GM12878 (cell line): ENCODE results near the gene NFKB2. TPM values are rescaled to one million over a fixed set of nuclear protein-coding genes. Genes with fewer than 3 reads are reported as not detected.

Experiments
- ATAC-seq: fragments of 200-7000 bp; cut with Tn5 transposase; 3 replicates; pipeline ENCODE4 v1.9.1; 2020; ENCODE audit warnings: mild to moderate bottlenecking, moderate library complexity
- BruUV-seq: library from RNA; stranded (reverse); fragments of 400-500 nt; replicated peaks from 2 replicates; lab custom pipeline; 2021; lab: Mats Ljungman, UMichigan
- CTCF ChIA-PET: fragments of 300-600 bp; sonication (Branson Sonifier 250); formaldehyde crosslinking; extraction: SDS; loops from one replicate; lab custom pipeline; 2021; ENCODE audit warnings: inconsistent platforms; lab: Yijun Ruan, JAX
- POLR2A ChIA-PET: fragments of 350-600 bp; formaldehyde crosslinking; extraction: SDS; loops from one replicate; lab custom pipeline; 2021; ENCODE audit warnings: inconsistent platforms; lab: Charles Lee
- RAD21 ChIA-PET: fragments of 300-600 bp; sonication (Branson Sonifier 250); formaldehyde crosslinking; loops from one replicate; lab custom pipeline; 2023; ENCODE audit warnings: antibody characterized with exemption; ENCODE audit not compliant: unreplicated experiment; lab: Charles Lee
- SMC1A ChIA-PET: fragments of 300-600 bp; sonication (Branson Sonifier 250); formaldehyde crosslinking; loops from one replicate; lab custom pipeline; 2023; ENCODE audit not compliant: unreplicated experiment, uncharacterized antibody; lab: Charles Lee
- DNase-seq: peaks from one replicate; pipeline ENCODE4 v3.0.0-alpha.2; 2011; ENCODE audit warnings: low read depth, low spot score
- FAIRE-seq: peaks from 3 replicates; lab custom pipeline; 2011; peaks lifted over from hg19 to GRCh38; lab: Jason Lieb, UNC
- H2AFZ ChIP-seq: 2 replicates; pipeline ENCODE4 v1.6.0; 2011; ENCODE audit warnings: low read depth, low read length, control low read depth; ENCODE audit not compliant: control insufficient read depth
- H3K27ac ChIP-seq: 2 replicates; pipeline ENCODE4 v1.5.1; 2011; ENCODE audit warnings: control low read depth; ENCODE audit not compliant: control insufficient read depth, insufficient read depth
- H3K27me3 ChIP-seq, 2 experiments: replicated peaks in 1 of 2; 2 replicates each; pipeline versions ENCODE4 v1.6.0 to v1.6.1; 2011; ENCODE audit warnings: low read length in 1 of 2; ENCODE audit not compliant: control insufficient read depth in 2 of 2, insufficient read depth in 2 of 2
- H3K36me3 ChIP-seq, 2 experiments: 2 replicates each; pipeline ENCODE4 v1.5.1; 2011; ENCODE audit warnings: low read length in 1 of 2; ENCODE audit not compliant: control insufficient read depth in 2 of 2, insufficient read depth in 2 of 2
- H3K4me1 ChIP-seq: 2 replicates; pipeline ENCODE4 v1.6.1; 2011; ENCODE audit warnings: mild to moderate bottlenecking, low read length, moderate library complexity, mixed read lengths; ENCODE audit not compliant: control insufficient read depth, insufficient read depth
- H3K4me2 ChIP-seq: 2 replicates; pipeline ENCODE4 v1.6.0; 2011; ENCODE audit warnings: control low read depth; ENCODE audit not compliant: control insufficient read depth, insufficient read depth
- H3K4me3 ChIP-seq: fragments of 200-600 bp; sonication (generic); 2 replicates; pipeline ENCODE4 v1.5.1; 2016
- H3K79me2 ChIP-seq: 2 replicates; pipeline ENCODE4 v1.6.0; 2011; ENCODE audit warnings: low read length; ENCODE audit not compliant: control insufficient read depth, insufficient read depth
- H3K9ac ChIP-seq: 2 replicates; pipeline ENCODE4 v1.8.0; 2011; ENCODE audit warnings: low read length, control low read depth, mixed read lengths; ENCODE audit not compliant: control insufficient read depth, insufficient read depth
- H3K9me3 ChIP-seq: replicated peaks from 3 replicates; pipeline ENCODE4 v1.5.1; 2011; ENCODE audit warnings: mild to moderate bottlenecking, low read length; ENCODE audit not compliant: control insufficient read depth, insufficient read depth
- H4K20me1 ChIP-seq: 2 replicates; pipeline ENCODE4 v1.6.0; 2011; ENCODE audit not compliant: control insufficient read depth, insufficient read depth
- BMI1 ChIP-seq: fragments of 450-650 bp; IDR thresholded peaks from 2 replicates; pipeline ENCODE4 v1.6.1; 2016; ENCODE audit warnings: mild to moderate bottlenecking, moderate library complexity, borderline replicate concordance
- CUX1 ChIP-seq: IDR thresholded peaks from 2 replicates; pipeline ENCODE4 v1.6.1; 2012; ENCODE audit warnings: improper control_type of control experiment, low read depth, low read length; ENCODE audit not compliant: insufficient replicate concordance
- NFIC ChIP-seq: IDR thresholded peaks from 2 replicates; pipeline ENCODE4 v1.6.1; 2012; ENCODE audit warnings: low read depth, mild to moderate bottlenecking, inconsistent platforms, low read length, moderate library complexity
- NFXL1 ChIP-seq: fragments of 450-650 bp; IDR thresholded peaks from 2 replicates; pipeline ENCODE4 v1.6.1; 2017; ENCODE audit warnings: antibody characterized with exemption, mild to moderate bottlenecking, borderline replicate concordance
- POLR2AphosphoS5 ChIP-seq: IDR thresholded peaks from 2 replicates; pipeline ENCODE4 v1.6.1; 2011; ENCODE audit warnings: mild to moderate bottlenecking, low read length, inconsistent platforms
- TARDBP ChIP-seq: IDR thresholded peaks from 2 replicates; pipeline ENCODE4 v1.6.1; 2016; ENCODE audit warnings: borderline replicate concordance
- ZBTB33 ChIP-seq: fragments of 450-650 bp; IDR thresholded peaks from 2 replicates; pipeline ENCODE4 v1.6.1; 2017; ENCODE audit warnings: mild to moderate bottlenecking
- WGBS: methylation state at CpG from one replicate; pipeline ENCODE4 v1.1.6; 2016; ENCODE audit warnings: low lambda C conversion rate; ENCODE audit not compliant: insufficient replicate concordance, insufficient coverage; ENCODE audit errors: missing lambda C conversion rate; 5-methylcytosine and 5-hydroxymethylcytosine counted together
- in situ Hi-C: fragments of 300-500 bp; cut with MboI; formaldehyde crosslinking; loops from 9 replicates; pipeline ENCODE4 v1.14.3; 2018; ENCODE audit warnings: mixed read lengths
- intact Hi-C: fragments of 100-400 bp; cut with micrococcal nuclease; formaldehyde crosslinking; loops from one replicate; pipeline ENCODE4 v1.14.2; 2022; ENCODE audit not compliant: unreplicated experiment
- polyA plus RNA-seq, 11 experiments: library from polyadenylated mRNA; depleted of rRNA in 4 of 11; unstranded in 6 of 11; stranded (reverse) in 5 of 11; fragments of >200 nt; fragmentation: Nextera tagmentation in 4 of 11; fragmentation: Illumina TruSeq in 1 of 11; extraction: Ambion mirVana in 4 of 11; extraction: Trizol in 1 of 11; gene quantifications; 1 replicate in 1 of 11; 2 replicates in 10 of 11; pipeline versions ENCODE4 v1.2.1 to v1.2.3, GENCODE V29; 2011 to 2016; ENCODE audit warnings: inconsistent platforms in 2 of 11, missing spikeins in 2 of 11, low read depth in 1 of 11
- total RNA-seq, 4 experiments: library from RNA; depleted of rRNA in 3 of 4; stranded (reverse); fragments of >200 nt in 3 of 4; fragmentation: Illumina TruSeq in 1 of 4; extraction: Trizol in 1 of 4; gene quantifications; 2 replicates each; pipeline versions ENCODE4 v1.2.1 to v1.2.3, GENCODE V29; 2013 to 2021

The NFKB2 gene
- total and polyA plus RNA-seq, 10 of the 15 experiments (the other 5 are each of a cell fraction or from before 2014, with no cell fraction given): 0.56 to 144 (median 49.4) TPM

GRCh38 chr10:102424916-102425315, 29.4 kb downstream of the NFKB2 start:
- intact Hi-C loops: no loop called here
- H3K9ac ChIP-seq: no peak overlapping the region
- peaks cover 0 to 5% of the 10 kb centered on the region in 2 experiments; a peak in 2 of 4 replicates for H3K36me3 ChIP-seq
- H4K20me1 ChIP-seq: peaks cover 2% of the 10 kb centered on the region; the same call in 1 of the 2 replicates
- ChIA-PET SMC1A (no interaction called here), CTCF (interaction anchor here (5.6 kb wide), 1 partner anchor 28 kb away, joined by 90 read pairs; the partner anchor contains the start of gene NFKB2), RAD21 (no interaction called here), POLR2A (interaction anchor here (1.2 to 2.2 kb wide), 2 partner anchors 26 to 31 kb away, joined by 3 to 5 read pairs; partner anchors contain the start of gene C10orf95)
- no peaks in the 10 kb centered on the region for H3K9me3 ChIP-seq
- FAIRE-seq: no peak
- no peak overlapping the region for H2AFZ ChIP-seq
- no peak for DNase-seq
- 85% methylated on average over 6 of the region's 6 CpGs for whole genome bisulfite sequencing
- H3K27me3 ChIP-seq: no peaks in the 10 kb centered on the region
- H3K79me2 ChIP-seq: peaks cover 7% of the 10 kb centered on the region
- BruUV-seq: no TSS peak
- H3K27ac ChIP-seq: no peak overlapping the region
- H3K4me1 ChIP-seq: peaks cover 15% of the 10 kb centered on the region
- no peak overlapping the region for H3K4me3 ChIP-seq
- H3K4me2 ChIP-seq: no peak overlapping the region
- no peak for ATAC-seq
- in situ Hi-C loops: no loop called here
- TF ChIP-seq CUX1: no peak
- peak; percentile 25; the same call in 1 of the 2 replicates for TF ChIP-seq POLR2AphosphoS5
- TF ChIP-seq TARDBP: no peak
- TF ChIP-seq NFIC: no peak
- no peak for TF ChIP-seq NFXL1
- TF ChIP-seq ZBTB33: no peak
- no peak for TF ChIP-seq BMI1
- TF ChIP-seq, all 136 proteins: peak for 1
